ENCODE measurements around the gene NABP2. TPM values are rescaled to one million over a fixed set of nuclear protein-coding genes. Genes with fewer than 3 reads are reported as not detected.

The NABP2 gene
- total and polyA plus RNA-seq, 10 of the 15 experiments (the other 5 are each of a cell fraction or from before 2014, with no cell fraction given): 20.7 to 97.9 (median 60.9) TPM

DNA sequence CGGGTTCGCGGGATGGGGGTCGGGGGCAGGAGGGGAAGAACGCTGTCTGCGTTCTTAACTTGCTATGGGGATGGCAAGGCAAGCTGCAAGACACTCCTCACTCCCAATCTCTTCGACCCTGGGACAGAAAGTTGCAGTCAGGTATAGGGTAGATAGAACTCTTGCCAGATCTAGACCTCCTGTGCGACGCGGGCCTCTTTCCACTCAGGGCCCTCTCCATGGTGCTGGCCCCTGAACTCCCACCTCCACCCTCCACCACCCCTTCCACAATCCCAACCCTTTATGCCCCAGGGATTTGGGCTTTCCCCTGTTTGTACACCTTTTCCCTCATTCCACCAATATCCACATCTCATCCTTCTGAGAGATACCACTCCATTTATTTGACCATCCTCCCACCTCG lies 812 bp downstream of the NABP2 start:
- H3K79me2 ChIP-seq (ENCODE audit: control insufficient read depth, insufficient read depth, low read length): peaks cover 29% of the 10 kb centered on the region
- in situ Hi-C loops (cut with MboI): no loop called here
- 0 out of 2 replicates have a peak, but pooled peaks cover 3% of the 10 kb centered on the region for H3K4me1 ChIP-seq (ENCODE audit: control insufficient read depth, insufficient read depth, low read length)
- ATAC-seq (no peak), DNase-seq (ENCODE audit: low read depth, low spot score) (no peak), FAIRE-seq (no peak)
- H3K4me2 ChIP-seq (ENCODE audit: control insufficient read depth, insufficient read depth): peak overlapping the region; percentile 84
- BruUV-seq (replicated peaks): no TSS peak
- H3K27ac ChIP-seq (ENCODE audit: control insufficient read depth, insufficient read depth): no peak overlapping the region
- ChIA-PET RAD21 (ENCODE audit: unreplicated experiment) (no interaction called here), SMC1A (ENCODE audit: uncharacterized antibody, unreplicated experiment) (no interaction called here), POLR2A (interaction anchor here (0.5 kb wide), 2 partner anchors 123 to 125 kb away, joined by 3 read pairs; no protein-coding TSS in a partner anchor), CTCF (interaction anchor here (1.0 to 1.6 kb wide), 5 partner anchors 15 to 91 kb away, joined by 3 to 5 read pairs (median 4); partner anchors contain the start of gene CNPY2)
- H3K36me3 ChIP-seq (ENCODE audit: control insufficient read depth in 2 of 2, insufficient read depth in 2 of 2, low read length in 1 of 2): peaks cover 0 to 2% of the 10 kb centered on the region in 2 experiments; a peak in 1 of 4 replicates
- H3K4me3 ChIP-seq: peak overlapping the region; percentile 97
- 19% methylated on average over 11 of the region's 11 CpGs for WGBS (ENCODE audit: insufficient coverage, insufficient replicate concordance, low lambda C conversion rate, missing lambda C conversion rate)
- H4K20me1 ChIP-seq (ENCODE audit: control insufficient read depth, insufficient read depth): no peaks in the 10 kb centered on the region
- no peak overlapping the region for H2AFZ ChIP-seq (ENCODE audit: control insufficient read depth, low read depth, low read length)
- intact Hi-C loops (cut with micrococcal nuclease; ENCODE audit: unreplicated experiment): loop anchor here (1.0 to 2.0 kb wide), 4 partner anchors 18 to 106 kb away; no protein-coding TSS in a partner anchor
- H3K27me3 ChIP-seq (replicated peaks in 1 of 2; ENCODE audit: control insufficient read depth in 2 of 2, insufficient read depth in 2 of 2, low read length in 1 of 2): no peaks in the 10 kb centered on the region
- no peaks in the 10 kb centered on the region; the same call in 2 of the 3 replicates for H3K9me3 ChIP-seq (replicated peaks; ENCODE audit: control insufficient read depth, insufficient read depth, low read length)
- no peak for TF ChIP-seq CREB1 (IDR thresholded peaks at IDR 0.05; ENCODE audit: low read depth)
- no peak for TF ChIP-seq NR2C1 (IDR thresholded peaks at IDR 0.05)
- no peak for TF ChIP-seq ZBED1 (IDR thresholded peaks at IDR 0.05; ENCODE audit: borderline replicate concordance)
- TF ChIP-seq, protein P1, sequence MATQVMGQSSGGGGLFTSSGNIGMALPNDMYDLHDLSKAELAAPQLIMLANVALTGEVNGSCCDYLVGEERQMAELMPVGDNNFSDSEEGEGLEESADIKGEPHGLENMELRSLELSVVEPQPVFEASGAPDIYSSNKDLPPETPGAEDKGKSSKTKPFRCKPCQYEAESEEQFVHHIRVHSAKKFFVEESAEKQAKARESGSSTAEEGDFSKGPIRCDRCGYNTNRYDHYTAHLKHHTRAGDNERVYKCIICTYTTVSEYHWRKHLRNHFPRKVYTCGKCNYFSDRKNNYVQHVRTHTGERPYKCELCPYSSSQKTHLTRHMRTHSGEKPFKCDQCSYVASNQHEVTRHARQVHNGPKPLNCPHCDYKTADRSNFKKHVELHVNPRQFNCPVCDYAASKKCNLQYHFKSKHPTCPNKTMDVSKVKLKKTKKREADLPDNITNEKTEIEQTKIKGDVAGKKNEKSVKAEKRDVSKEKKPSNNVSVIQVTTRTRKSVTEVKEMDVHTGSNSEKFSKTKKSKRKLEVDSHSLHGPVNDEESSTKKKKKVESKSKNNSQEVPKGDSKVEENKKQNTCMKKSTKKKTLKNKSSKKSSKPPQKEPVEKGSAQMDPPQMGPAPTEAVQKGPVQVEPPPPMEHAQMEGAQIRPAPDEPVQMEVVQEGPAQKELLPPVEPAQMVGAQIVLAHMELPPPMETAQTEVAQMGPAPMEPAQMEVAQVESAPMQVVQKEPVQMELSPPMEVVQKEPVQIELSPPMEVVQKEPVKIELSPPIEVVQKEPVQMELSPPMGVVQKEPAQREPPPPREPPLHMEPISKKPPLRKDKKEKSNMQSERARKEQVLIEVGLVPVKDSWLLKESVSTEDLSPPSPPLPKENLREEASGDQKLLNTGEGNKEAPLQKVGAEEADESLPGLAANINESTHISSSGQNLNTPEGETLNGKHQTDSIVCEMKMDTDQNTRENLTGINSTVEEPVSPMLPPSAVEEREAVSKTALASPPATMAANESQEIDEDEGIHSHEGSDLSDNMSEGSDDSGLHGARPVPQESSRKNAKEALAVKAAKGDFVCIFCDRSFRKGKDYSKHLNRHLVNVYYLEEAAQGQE (IDR thresholded peaks at IDR 0.05; ENCODE audit: low read depth, low read length): peak; percentile 81
- TF ChIP-seq, protein P2, sequence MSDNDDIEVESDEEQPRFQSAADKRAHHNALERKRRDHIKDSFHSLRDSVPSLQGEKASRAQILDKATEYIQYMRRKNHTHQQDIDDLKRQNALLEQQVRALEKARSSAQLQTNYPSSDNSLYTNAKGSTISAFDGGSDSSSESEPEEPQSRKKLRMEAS (IDR thresholded peaks at IDR 0.05; ENCODE audit: low read depth, low read length): no peak
- peak overlapping the region; percentile 97 for H3K9ac ChIP-seq (ENCODE audit: control insufficient read depth, insufficient read depth, low read length)

Measured in GM12878 (cell line).